GM18519 (cell line): ENCODE results near the gene TATDN2.
"Not testable (repeated sequence)": the region's sequence is repeated elsewhere in the genome, so short reads cannot be mapped to it uniquely, and the experiment has no call there.

Experiments
- ATAC-seq: cut with Tn5 transposase; IDR thresholded peaks from one replicate; pipeline ENCODE4 v1.9.1; 2021; ENCODE audit warnings: mild to moderate bottlenecking, moderate library complexity; ENCODE audit not compliant: unreplicated experiment, low FRiP score

The TATDN2 gene

GRCh38 chr3:10288575-10288960 lies 40.3 kb downstream of the TATDN2 start:
- no peak for ATAC-seq

DNA sequence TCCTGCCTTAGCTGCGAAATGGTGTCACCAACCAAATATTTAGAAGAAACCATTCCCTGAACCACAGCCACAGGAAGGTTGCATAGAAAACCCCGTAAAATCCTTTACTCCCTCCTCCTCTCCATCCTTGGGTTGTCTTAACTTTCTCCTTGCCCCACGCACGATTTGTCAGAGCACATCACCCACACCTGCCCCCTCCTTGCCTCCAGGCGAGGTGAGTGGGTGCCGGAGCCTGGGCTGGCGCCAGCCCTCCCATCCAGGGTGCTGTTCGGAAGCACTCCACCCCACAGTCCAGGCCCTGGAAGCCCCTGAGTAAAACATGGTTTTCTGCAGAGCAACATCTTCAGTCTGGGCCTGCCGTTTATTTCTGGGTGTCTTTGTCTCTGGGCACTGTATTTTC lies 40.8 kb downstream of the TATDN2 start:
- ATAC-seq, result no peak

DNA sequence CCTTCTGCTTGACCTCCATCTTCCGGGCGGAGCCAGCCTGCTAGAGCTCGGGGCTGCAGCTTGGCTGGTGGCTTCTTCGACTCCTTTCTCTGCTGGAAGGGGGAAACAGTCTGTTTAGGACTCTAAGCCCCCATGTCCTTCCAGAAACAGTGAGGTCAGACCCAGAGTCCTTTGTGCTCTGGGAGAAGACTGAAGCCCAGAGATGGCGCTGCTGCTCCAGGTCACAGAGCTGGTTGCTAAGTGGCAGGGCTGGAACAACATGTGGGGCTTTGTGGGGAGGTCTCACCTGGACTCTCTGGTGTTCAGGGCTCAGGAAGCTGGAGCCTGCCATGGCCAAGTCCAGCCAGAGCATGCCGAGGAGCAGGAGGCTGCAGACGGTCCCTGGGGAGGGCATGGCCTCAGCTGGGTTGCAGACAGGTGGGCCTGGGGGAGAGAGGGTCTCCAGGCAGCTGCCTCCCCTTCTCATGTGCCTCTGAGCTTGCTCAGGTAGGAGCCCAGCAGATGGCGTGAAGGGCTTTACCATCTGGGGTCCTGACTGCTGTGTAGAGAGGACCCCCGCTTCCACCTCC lies 41.6 kb downstream of the TATDN2 start:
- ATAC-seq, result no peak

DNA sequence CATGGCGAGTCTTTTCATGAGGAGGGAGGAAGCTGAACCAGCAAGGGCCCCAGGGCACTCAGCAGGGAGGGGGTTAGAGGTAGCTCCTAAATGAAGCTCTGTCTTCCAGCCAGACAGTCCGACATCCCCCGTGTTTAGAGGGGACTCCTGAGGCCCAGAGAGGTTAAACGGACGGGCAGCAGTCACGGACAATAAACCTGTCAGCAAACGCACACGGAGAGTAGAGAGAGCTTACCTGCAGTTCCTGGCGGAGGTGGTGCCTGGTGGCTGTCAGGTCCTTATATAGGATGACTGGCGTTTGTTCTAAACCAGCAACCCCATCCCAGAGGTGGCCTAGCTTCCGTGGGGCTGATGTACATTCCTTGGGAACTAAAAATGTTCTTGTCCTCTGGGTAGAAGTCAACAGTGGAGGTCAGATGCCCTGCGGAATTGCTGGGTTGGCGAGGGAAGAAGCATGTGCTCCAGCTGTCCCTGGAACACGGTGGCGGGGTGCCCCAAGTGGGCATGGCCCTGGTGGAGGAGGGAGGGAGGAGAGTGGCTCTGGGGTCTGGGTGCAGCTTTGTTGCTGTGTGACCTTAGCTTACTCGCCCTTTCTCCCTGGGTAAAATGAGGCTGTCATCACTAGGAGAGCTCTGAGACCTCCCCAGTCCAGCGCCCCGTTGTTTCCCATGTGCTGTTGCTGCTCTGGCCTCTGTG lies 42.4 kb downstream of the TATDN2 start:
- ATAC-seq, result no peak

GRCh38 chr3:10291641-10292040 lies 43.4 kb downstream of the TATDN2 start:
- no peak for ATAC-seq

DNA sequence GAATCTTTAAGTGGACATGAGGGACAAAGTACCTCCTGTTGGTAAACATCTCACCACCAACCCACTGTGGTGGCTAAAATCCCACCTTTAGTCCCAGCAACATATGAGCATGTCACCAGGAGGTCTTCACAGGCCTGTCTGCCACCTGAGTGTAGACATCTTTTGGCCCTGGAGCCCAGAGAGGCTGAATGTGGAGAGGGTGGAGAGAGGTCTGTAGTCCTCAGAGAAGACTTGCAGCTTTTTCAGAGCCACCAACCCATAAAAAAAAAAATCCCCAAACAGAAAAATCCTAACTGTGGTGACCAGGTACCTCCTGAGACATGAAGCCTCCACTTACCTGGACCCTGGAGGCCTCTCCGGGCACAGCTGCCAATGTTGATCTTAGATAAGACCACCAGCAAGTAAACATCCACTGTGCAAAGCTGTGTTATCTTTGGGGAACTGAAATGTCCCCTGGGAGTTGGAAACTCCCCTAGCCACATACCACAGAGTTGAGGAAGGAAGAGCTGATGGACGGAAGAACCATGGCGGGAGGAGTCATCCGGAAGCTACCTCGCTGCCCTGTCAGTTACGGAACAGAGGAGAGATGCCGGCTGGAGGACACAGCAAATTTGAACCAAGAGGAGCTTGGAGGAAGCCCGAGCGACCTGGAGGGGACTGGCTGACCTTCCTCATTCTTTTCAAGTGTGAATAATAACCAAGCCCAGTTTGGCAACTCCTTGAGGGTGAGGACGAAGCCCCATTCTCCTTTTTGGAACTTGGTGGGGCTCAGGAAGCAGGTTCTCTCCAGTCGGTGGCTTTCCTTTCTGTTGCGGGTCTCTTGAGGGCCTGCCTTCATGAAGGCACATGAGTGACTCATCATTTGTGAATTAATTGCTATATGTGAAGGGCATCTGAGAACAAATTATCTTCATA lies 44.5 kb downstream of the TATDN2 start, which contains the start of gene GHRL:
Gene GHRL (minus strand): TSS at position 443 of the 915 bp plus-strand sequence. CDS start 2,767 bp downstream, outside the sequence.
- no peak for ATAC-seq

- ATAC-seq, result no peak
Measured at GRCh38 chr3:10294030-10294586, 45.8 kb downstream of the TATDN2 start.

DNA sequence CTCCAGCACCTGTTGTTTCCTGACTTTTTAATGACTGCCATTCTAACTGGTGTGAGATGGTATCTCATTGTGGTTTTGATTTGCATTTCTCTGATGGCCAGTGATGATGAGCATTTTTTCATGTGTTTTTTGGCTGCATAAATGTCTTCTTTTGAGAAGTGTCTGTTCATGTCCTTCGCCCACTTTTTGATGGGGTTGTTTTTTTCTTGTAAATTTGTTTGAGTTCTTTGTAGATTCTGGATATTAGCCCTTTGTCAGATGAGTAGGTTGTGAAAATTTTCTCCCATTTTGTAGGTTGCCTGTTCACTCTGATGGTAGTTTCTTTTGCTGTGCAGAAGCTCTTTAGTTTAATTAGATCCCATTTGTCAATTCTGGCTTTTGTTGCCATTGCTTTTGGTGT lies 49.8 kb downstream of the TATDN2 start:
- ATAC-seq, result not testable (repeated sequence)

- no peak for ATAC-seq
Measured at GRCh38 chr3:10299175-10299574, 50.9 kb downstream of the TATDN2 start.

DNA sequence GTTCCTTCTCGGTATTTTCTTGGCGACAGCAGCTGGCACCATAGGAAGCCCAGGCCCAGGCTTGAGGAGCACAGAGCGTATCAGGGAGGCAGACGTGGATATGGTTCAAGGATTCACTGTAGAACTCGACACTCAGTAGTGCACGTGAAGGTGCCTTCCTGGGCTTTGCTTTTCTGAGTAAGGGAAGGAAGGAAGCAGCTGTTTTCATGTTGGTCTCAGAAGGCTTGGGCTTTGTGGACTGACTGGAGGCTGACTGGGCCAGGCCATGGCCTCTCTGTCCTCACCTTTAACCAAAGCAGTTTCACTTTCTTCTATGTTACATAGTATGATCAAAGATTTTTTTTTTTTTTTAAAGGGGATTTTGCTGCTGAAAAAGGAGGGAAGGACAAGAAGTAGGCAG lies 51.4 kb downstream of the TATDN2 start:
- no peak for ATAC-seq

GRCh38 chr3:10300087-10300486 lies 51.8 kb downstream of the TATDN2 start:
- ATAC-seq, result no peak

DNA sequence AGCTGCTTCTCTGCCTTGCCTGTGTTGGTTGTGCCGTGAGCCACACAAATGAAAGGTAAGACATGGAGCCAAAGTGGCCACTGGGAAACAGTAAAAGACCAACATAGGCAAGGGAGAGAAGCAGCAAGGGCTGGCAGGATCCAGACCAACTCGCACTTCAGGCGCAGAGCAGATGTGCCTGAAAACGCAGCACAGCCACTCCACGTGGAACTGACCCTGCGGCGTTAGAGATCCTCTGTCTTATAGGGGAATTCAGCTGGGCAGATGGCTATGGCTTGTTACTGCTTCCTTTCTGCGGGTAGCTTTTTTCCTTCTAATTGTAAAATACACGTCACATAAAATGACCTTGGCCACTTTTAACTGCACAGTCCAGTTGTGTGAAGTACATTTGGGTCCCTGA lies 54.8 kb downstream of the TATDN2 start:
- ATAC-seq, result no peak

GRCh38 chr3:10303785-10304184 lies 55.5 kb downstream of the TATDN2 start:
- no peak for ATAC-seq

GRCh38 chr3:10304905-10305304 lies 56.6 kb downstream of the TATDN2 start:
- no peak for ATAC-seq

GRCh38 chr3:10305331-10305902 lies 57.2 kb downstream of the TATDN2 start:
- ATAC-seq, result no peak

DNA sequence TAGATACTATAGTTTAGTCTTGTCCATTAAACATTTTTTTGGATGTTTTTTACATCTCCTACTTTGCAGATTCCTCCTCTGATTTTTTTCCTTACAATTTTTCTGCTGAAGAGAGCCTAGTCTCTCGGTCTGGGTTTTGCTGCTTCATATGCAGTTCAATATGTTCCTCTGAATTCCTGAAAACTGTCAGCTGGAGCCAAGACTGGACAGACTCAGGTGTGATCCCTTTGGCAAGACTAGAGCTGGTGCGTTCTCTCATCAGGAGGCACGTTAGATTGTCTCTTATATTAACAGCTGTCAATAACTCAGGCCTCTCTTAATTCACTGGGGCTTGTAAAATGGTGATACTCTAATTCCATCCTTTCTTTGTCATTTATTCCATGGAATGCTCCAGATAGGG lies 57.9 kb downstream of the TATDN2 start:
- ATAC-seq, result no peak

DNA sequence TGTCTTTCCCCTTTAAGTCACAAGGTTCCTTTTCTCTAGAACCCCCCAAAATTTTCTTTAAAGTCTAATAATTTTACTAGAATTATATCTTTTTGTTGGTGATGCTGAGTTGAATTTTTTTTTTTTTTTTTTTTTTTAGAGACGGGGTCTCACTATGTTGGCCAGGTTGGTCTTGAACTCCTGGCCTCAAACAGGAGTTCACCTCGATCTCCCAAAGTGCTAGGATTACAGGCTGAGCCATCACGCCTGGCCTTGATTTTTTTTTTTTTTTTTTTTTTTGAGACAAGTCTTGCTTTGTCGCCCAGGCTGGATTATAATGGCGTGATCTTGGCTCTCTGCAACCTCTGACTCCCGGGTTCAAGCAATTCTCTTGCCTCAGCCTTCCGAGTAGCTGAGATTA lies 60.4 kb downstream of the TATDN2 start:
- ATAC-seq, result no peak

- no peak for ATAC-seq
Measured at GRCh38 chr3:10309736-10310135, 61.5 kb downstream of the TATDN2 start.

GRCh38 chr3:10310578-10310977 lies 62.3 kb downstream of the TATDN2 start:
- no peak for ATAC-seq

GRCh38 chr3:10311710-10312109 lies 63.5 kb downstream of the TATDN2 start:
- no peak for ATAC-seq

DNA sequence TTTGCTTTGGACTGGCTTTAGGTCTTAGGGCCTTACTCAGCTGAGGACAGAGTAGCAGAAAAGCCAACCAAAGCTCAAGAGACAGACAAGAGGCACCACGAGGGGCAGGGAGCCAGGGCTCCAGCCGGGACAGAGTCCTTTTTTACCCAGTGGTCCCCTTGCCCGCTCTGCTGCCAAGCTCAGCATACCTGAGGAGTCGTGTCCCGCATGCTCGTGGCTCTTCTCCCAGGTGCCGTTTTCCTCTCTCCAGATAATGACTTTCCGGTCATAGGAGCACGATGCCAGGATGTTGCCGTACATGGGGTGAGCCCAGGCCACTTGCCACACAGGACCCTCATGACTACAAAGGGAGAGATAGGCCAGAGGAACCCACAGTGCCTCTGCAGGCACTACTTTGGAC lies 64.1 kb downstream of the TATDN2 start:
- no peak for ATAC-seq
